GM12878 (cell line): ENCODE data around the gene WDR93. TPM values are rescaled to one million over a fixed set of nuclear protein-coding genes. Genes with fewer than 3 reads are reported as not detected.

ENCODE experiments used
- ATAC-seq: fragments of 200-7000 bp; cut with Tn5 transposase; 3 replicates; pipeline ENCODE4 v1.9.1; 2020; ENCODE audit warnings: mild to moderate bottlenecking, moderate library complexity
- BruUV-seq: library from RNA; stranded (reverse); fragments of 400-500 nt; replicated peaks from 2 replicates; lab custom pipeline; 2021; lab: Mats Ljungman, UMichigan
- CTCF ChIA-PET: fragments of 300-600 bp; sonication (Branson Sonifier 250); formaldehyde crosslinking; extraction: SDS; loops from one replicate; lab custom pipeline; 2021; ENCODE audit warnings: inconsistent platforms; lab: Yijun Ruan, JAX
- POLR2A ChIA-PET: fragments of 350-600 bp; formaldehyde crosslinking; extraction: SDS; loops from one replicate; lab custom pipeline; 2021; ENCODE audit warnings: inconsistent platforms; lab: Charles Lee
- RAD21 ChIA-PET: fragments of 300-600 bp; sonication (Branson Sonifier 250); formaldehyde crosslinking; loops from one replicate; lab custom pipeline; 2023; ENCODE audit warnings: antibody characterized with exemption; ENCODE audit not compliant: unreplicated experiment; lab: Charles Lee
- SMC1A ChIA-PET: fragments of 300-600 bp; sonication (Branson Sonifier 250); formaldehyde crosslinking; loops from one replicate; lab custom pipeline; 2023; ENCODE audit not compliant: unreplicated experiment, uncharacterized antibody; lab: Charles Lee
- DNase-seq: peaks from one replicate; pipeline ENCODE4 v3.0.0-alpha.2; 2011; ENCODE audit warnings: low read depth, low spot score
- FAIRE-seq: peaks from 3 replicates; lab custom pipeline; 2011; peaks lifted over from hg19 to GRCh38; lab: Jason Lieb, UNC
- H2AFZ ChIP-seq: 2 replicates; pipeline ENCODE4 v1.6.0; 2011; ENCODE audit warnings: low read depth, low read length, control low read depth; ENCODE audit not compliant: control insufficient read depth
- H3K27ac ChIP-seq: 2 replicates; pipeline ENCODE4 v1.5.1; 2011; ENCODE audit warnings: control low read depth; ENCODE audit not compliant: control insufficient read depth, insufficient read depth
- H3K27me3 ChIP-seq, 2 experiments: replicated peaks in 1 of 2; 2 replicates each; pipeline versions ENCODE4 v1.6.0 to v1.6.1; 2011; ENCODE audit warnings: low read length in 1 of 2; ENCODE audit not compliant: control insufficient read depth in 2 of 2, insufficient read depth in 2 of 2
- H3K36me3 ChIP-seq, 2 experiments: 2 replicates each; pipeline ENCODE4 v1.5.1; 2011; ENCODE audit warnings: low read length in 1 of 2; ENCODE audit not compliant: control insufficient read depth in 2 of 2, insufficient read depth in 2 of 2
- H3K4me1 ChIP-seq: 2 replicates; pipeline ENCODE4 v1.6.1; 2011; ENCODE audit warnings: mild to moderate bottlenecking, low read length, moderate library complexity, mixed read lengths; ENCODE audit not compliant: control insufficient read depth, insufficient read depth
- H3K4me2 ChIP-seq: 2 replicates; pipeline ENCODE4 v1.6.0; 2011; ENCODE audit warnings: control low read depth; ENCODE audit not compliant: control insufficient read depth, insufficient read depth
- H3K4me3 ChIP-seq: fragments of 200-600 bp; sonication (generic); 2 replicates; pipeline ENCODE4 v1.5.1; 2016
- H3K79me2 ChIP-seq: 2 replicates; pipeline ENCODE4 v1.6.0; 2011; ENCODE audit warnings: low read length; ENCODE audit not compliant: control insufficient read depth, insufficient read depth
- H3K9ac ChIP-seq: 2 replicates; pipeline ENCODE4 v1.8.0; 2011; ENCODE audit warnings: low read length, control low read depth, mixed read lengths; ENCODE audit not compliant: control insufficient read depth, insufficient read depth
- H3K9me3 ChIP-seq: replicated peaks from 3 replicates; pipeline ENCODE4 v1.5.1; 2011; ENCODE audit warnings: mild to moderate bottlenecking, low read length; ENCODE audit not compliant: control insufficient read depth, insufficient read depth
- H4K20me1 ChIP-seq: 2 replicates; pipeline ENCODE4 v1.6.0; 2011; ENCODE audit not compliant: control insufficient read depth, insufficient read depth
- ATF7 ChIP-seq: fragments of 450-650 bp; IDR thresholded peaks from 2 replicates; pipeline ENCODE4 v1.6.1; 2016; ENCODE audit warnings: low read depth, mild to moderate bottlenecking
- BHLHE40 ChIP-seq, 2 experiments: fragments of 450-650 bp in 1 of 2; IDR thresholded peaks; 2 replicates each; pipeline ENCODE4 v1.6.1; 2011 to 2017; ENCODE audit warnings: low read depth in 2 of 2, borderline replicate concordance in 1 of 2, improper control_type of control experiment in 1 of 2, low read length in 1 of 2, mild to moderate bottlenecking in 1 of 2
- E2F4 ChIP-seq: IDR thresholded peaks from 2 replicates; pipeline ENCODE4 v1.6.1; 2012; ENCODE audit warnings: low read depth, low read length, improper control_type of control experiment
- E4F1 ChIP-seq: fragments of 450-650 bp; IDR thresholded peaks from 2 replicates; pipeline ENCODE4 v1.6.1; 2018; ENCODE audit warnings: borderline replicate concordance, mild to moderate bottlenecking; ENCODE audit not compliant: partially characterized antibody
- ELK1 ChIP-seq: IDR thresholded peaks from 2 replicates; pipeline ENCODE4 v1.6.1; 2012; ENCODE audit warnings: low read depth, low read length, improper control_type of control experiment
- FOS ChIP-seq: IDR thresholded peaks from 3 replicates; pipeline ENCODE4 v1.6.1; 2011; ENCODE audit warnings: borderline replicate concordance; ENCODE audit not compliant: insufficient read length; ENCODE audit errors: extremely low read depth
- IKZF2 ChIP-seq, 2 experiments: fragments of 450-650 bp; IDR thresholded peaks; 2 replicates each; pipeline ENCODE4 v1.6.1; 2017; ENCODE audit warnings: mild to moderate bottlenecking in 2 of 2, moderate library complexity in 2 of 2
- LARP7 ChIP-seq: fragments of 450-650 bp; IDR thresholded peaks from 2 replicates; pipeline ENCODE4 v1.6.1; 2017; ENCODE audit warnings: mild to moderate bottlenecking
- MTA3 ChIP-seq: IDR thresholded peaks from 2 replicates; pipeline ENCODE4 v1.6.1; 2012; ENCODE audit warnings: low read length, inconsistent platforms, borderline replicate concordance
- SMAD1 ChIP-seq: fragments of 450-650 bp; IDR thresholded peaks from 2 replicates; pipeline ENCODE4 v1.6.1; 2018; ENCODE audit warnings: mild to moderate bottlenecking, low read depth; ENCODE audit not compliant: partially characterized antibody
- SUPT20H ChIP-seq: IDR thresholded peaks from 2 replicates; pipeline ENCODE4 v1.6.1; 2011; ENCODE audit warnings: low read depth, mild to moderate bottlenecking, low read length, moderate library complexity, borderline replicate concordance; ENCODE audit not compliant: control insufficient read depth
- WRNIP1 ChIP-seq: IDR thresholded peaks from 2 replicates; pipeline ENCODE4 v1.6.1; 2011; ENCODE audit warnings: low read depth, low read length, improper control_type of control experiment, borderline replicate concordance
- ZBTB33 ChIP-seq: fragments of 450-650 bp; IDR thresholded peaks from 2 replicates; pipeline ENCODE4 v1.6.1; 2017; ENCODE audit warnings: mild to moderate bottlenecking
- ZZZ3 ChIP-seq: IDR thresholded peaks from 2 replicates; pipeline ENCODE4 v1.6.1; 2011; ENCODE audit warnings: low read depth; ENCODE audit not compliant: control insufficient read depth, insufficient read length
- WGBS: methylation state at CpG from one replicate; pipeline ENCODE4 v1.1.6; 2016; ENCODE audit warnings: low lambda C conversion rate; ENCODE audit not compliant: insufficient replicate concordance, insufficient coverage; ENCODE audit errors: missing lambda C conversion rate; 5-methylcytosine and 5-hydroxymethylcytosine counted together
- in situ Hi-C: fragments of 300-500 bp; cut with MboI; formaldehyde crosslinking; loops from 9 replicates; pipeline ENCODE4 v1.14.3; 2018; ENCODE audit warnings: mixed read lengths
- intact Hi-C: fragments of 100-400 bp; cut with micrococcal nuclease; formaldehyde crosslinking; loops from one replicate; pipeline ENCODE4 v1.14.2; 2022; ENCODE audit not compliant: unreplicated experiment
- polyA plus RNA-seq, 11 experiments: library from polyadenylated mRNA; depleted of rRNA in 4 of 11; unstranded in 6 of 11; stranded (reverse) in 5 of 11; fragments of >200 nt; fragmentation: Nextera tagmentation in 4 of 11; fragmentation: Illumina TruSeq in 1 of 11; extraction: Ambion mirVana in 4 of 11; extraction: Trizol in 1 of 11; gene quantifications; 1 replicate in 1 of 11; 2 replicates in 10 of 11; pipeline versions ENCODE4 v1.2.1 to v1.2.3, GENCODE V29; 2011 to 2016; ENCODE audit warnings: inconsistent platforms in 2 of 11, missing spikeins in 2 of 11, low read depth in 1 of 11
- total RNA-seq, 4 experiments: library from RNA; depleted of rRNA in 3 of 4; stranded (reverse); fragments of >200 nt in 3 of 4; fragmentation: Illumina TruSeq in 1 of 4; extraction: Trizol in 1 of 4; gene quantifications; 2 replicates each; pipeline versions ENCODE4 v1.2.1 to v1.2.3, GENCODE V29; 2013 to 2021

Gene WDR93
- total and polyA plus RNA-seq, 10 of the 15 experiments (the other 5 are each of a cell fraction or from before 2014, with no cell fraction given), result not detected

GRCh38 chr15:89671687-89672086 is 18.9 kb upstream of the WDR93 start (continued):
- TF ChIP-seq ATF7 (no peak), E2F4 (no peak), IKZF2 (IDR thresholded peaks at IDR 0.05) (no peak), ZBTB33 (no peak), WRNIP1 (no peak), ZZZ3 (no peak), SUPT20H (no peak)

- CTCF ChIA-PET, result interaction anchor here (0.6 to 1.4 kb wide), 9 partner anchors 9 to 178 kb away, joined by 3 to 6 read pairs (median 4); no protein-coding TSS in a partner anchor
- POLR2A ChIA-PET, result no interaction called here
- H3K79me2 ChIP-seq, result no peaks in the 10 kb centered on the region
- RAD21 ChIA-PET, result interaction anchor here (1.5 kb wide), 1 partner anchor 202 kb away, joined by 4 read pairs; no protein-coding TSS in a partner anchor
- H3K27me3 ChIP-seq, result no peaks in the 10 kb centered on the region
- WGBS, result 47% methylated on average over 11 of the region's 12 CpGs
- FAIRE-seq (no peak), ATAC-seq (no peak; the same call in 2 of the 3 replicates), DNase-seq (no peak)
- no peaks in the 10 kb centered on the region for H3K36me3 ChIP-seq
- in situ Hi-C loops (no loop called here), intact Hi-C loops (no loop called here)
- no peak overlapping the region for H3K27ac ChIP-seq
- SMC1A ChIA-PET, result no interaction called here
- H2AFZ ChIP-seq, result no peak overlapping the region
- H3K4me3 ChIP-seq, result no peak overlapping the region
- no peak overlapping the region for H3K4me2 ChIP-seq
- H4K20me1 ChIP-seq, result no peaks in the 10 kb centered on the region
- H3K4me1 ChIP-seq, result no peaks in the 10 kb centered on the region
- no TSS peak for BruUV-seq
- no peak overlapping the region for H3K9ac ChIP-seq
- no peaks in the 10 kb centered on the region for H3K9me3 ChIP-seq
- TF ChIP-seq BHLHE40 (IDR thresholded peaks at IDR 0.05; ENCODE audit: borderline replicate concordance in 1 of 2, low read depth in 2 of 2, low read length in 1 of 2), result no peak
- TF ChIP-seq MTA3, result no peak
- no peak for TF ChIP-seq ELK1
- TF ChIP-seq FOS, result no peak
- TF ChIP-seq E4F1, result no peak
- no peak for TF ChIP-seq SMAD1
- no peak for TF ChIP-seq LARP7
Measured at GRCh38 chr15:89672221-89673164, 18.1 kb upstream of the WDR93 start.
